ENCODE results near the gene IMP4.
A peak's percentile ranks its signal among the peaks of the same experiment; 100 is the strongest.

Gene IMP4

DNA sequence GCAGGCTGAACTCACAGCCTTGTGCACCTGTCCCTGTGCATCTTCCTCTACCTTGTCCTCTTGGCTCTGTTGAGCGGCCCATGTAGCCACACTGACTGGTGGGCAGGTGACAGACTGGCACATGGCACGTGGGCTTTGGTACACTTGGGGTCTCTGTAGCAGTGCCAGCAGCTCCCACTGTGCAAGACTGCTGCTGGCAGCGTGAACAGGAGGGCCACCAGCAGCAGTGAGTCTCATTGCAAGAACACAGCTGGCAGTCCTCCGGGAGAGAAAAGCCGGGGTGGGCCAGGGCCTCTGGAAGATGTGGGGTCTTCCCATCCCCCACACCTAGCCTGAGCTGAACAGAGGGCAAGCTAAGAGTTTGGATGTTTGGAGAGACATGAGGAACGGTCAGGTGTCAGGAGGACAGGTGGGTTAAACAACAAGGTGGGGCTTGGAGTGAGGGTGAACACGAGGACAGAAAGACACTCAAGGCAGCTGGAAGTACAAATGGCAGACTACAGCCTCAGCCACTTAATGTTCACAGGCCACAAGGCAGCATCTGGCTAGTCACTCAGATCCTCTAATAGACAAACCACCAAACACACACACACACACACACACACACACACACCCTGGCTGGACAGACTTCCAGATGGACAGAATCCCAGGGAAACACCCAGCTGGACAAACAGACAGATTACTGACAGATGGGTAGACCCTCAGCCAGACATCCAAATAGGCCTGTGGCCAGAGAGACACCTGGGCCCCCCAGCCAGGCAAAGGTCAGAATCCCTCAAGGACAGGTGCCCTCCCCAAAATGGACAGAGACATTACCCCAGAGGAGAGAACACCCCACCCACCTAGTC, 10.8 kb downstream of the IMP4 start:
- no peak for DNase-seq (ENCODE audit: low read depth, low spot score)

DNA sequence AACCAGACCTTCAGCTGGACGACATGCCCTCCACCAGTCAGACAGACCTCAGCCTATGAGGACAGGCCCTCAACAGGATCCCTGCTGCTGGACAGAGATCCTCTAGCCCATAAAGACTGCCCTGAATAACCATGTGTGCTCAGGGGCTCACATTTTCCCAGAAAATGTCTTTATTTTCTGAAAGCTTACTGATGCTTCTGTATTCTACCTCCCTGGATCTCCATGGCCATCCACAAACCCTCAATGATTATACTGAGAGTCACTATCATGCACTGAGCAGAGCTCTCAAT, 11.4 kb downstream of the IMP4 start:
- no peak overlapping the region for H3K4me3 ChIP-seq (ENCODE audit: low read length)
- DNase-seq (ENCODE audit: low read depth, low spot score) = no peak

More for the DNA sequence above, 10.8 kb downstream of the IMP4 start:
- no peak overlapping the region for H3K4me3 ChIP-seq (ENCODE audit: low read length)

DNA sequence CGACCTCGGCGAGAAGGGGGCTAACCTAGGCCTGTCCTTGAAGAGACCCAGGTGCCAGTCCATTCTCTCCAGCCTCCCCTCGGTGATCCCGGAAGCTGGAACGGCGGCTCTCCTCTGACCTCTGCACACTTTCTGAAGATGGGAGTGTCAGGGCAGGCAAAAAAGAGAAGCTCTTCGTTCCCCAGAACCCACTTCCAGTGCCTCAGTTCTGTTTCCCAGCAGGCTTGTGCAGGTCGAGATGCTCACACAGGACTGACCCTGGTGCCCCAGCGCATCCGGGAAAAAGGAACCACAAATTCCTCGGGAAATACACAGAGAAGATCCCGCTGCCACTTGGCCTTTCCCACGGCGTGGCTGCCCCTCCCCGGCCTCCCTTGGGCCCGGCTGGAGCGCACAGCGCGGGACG, 12.5 kb downstream of the IMP4 start:
- H3K4me3 ChIP-seq (ENCODE audit: low read length) = peak overlapping the region; percentile 55; the same call in 1 of the 2 replicates
- no peak for DNase-seq (ENCODE audit: low read depth, low spot score)

DNA sequence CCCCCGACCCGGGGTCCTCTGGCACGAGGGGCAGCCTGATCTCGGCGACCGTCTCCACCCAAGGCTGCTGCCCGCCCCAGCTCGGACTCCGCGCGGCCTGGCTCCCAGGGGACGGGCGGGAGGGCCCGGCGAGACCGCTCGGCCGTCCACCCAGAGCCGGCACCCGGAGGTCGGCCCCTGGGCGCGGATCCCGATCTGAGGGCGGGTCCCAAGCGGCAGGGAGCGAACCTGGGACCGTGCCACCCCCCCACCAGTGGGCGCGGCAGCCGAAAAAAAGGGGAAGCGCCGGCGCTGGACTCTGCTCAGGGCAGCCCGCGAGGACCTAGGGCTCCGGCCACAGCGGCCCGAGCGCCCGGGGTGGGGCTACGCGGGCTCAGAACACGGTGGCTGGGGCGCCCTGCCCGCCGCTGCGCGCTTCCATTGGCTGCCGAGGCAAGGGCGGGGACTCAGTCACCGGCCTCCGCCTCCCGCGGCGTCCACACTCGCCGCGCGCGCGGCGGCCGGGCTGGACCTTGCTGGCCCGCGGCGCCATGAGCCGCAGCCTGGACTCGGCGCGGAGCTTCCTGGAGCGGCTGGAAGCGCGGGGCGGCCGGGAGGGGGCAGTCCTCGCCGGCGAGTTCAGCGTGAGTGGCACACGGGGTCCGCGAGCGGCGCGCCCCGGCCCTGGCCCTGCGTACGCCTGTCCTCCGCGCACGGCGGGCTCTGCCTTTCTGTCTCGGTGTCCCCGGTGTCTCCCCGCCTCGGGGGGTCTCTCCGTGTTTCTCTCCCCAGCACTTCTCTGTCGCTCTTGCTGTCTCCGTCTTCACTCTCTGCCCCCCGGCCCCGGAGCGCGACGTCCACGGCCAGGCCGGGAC, 13.1 kb downstream of the IMP4 start, which contains the start of gene PTPN18:
Gene PTPN18 (plus strand): TSS at position 479 of the 854 bp plus-strand sequence. CDS start 52 bp downstream, at position 531.
- H3K4me3 ChIP-seq (ENCODE audit: low read length) = peak within 1 kb of the TSS; percentile 55
- no peak for DNase-seq (ENCODE audit: low read depth, low spot score)

DNA sequence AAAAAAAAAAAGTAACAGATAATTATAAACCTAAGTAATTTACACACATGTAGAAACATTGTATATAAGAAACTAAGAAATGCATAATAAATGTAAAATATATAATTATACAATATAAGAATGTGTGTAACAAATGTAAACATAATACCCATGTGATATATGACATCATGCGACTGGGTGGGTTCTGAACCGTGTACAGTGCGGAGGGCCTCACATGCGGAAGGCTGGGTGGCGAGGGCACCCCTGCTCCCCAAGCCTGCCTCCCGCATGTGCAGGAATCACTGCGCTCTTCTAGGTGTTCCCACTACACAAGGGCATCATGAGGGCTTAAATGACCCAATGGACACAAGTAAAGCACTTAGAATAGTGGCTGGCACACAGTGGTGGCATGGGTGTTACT, 15.2 kb downstream of the IMP4 start:
- DNase-seq (ENCODE audit: low read depth, low spot score) = no peak
- no peak overlapping the region for H3K4me3 ChIP-seq (ENCODE audit: low read length)

DNA sequence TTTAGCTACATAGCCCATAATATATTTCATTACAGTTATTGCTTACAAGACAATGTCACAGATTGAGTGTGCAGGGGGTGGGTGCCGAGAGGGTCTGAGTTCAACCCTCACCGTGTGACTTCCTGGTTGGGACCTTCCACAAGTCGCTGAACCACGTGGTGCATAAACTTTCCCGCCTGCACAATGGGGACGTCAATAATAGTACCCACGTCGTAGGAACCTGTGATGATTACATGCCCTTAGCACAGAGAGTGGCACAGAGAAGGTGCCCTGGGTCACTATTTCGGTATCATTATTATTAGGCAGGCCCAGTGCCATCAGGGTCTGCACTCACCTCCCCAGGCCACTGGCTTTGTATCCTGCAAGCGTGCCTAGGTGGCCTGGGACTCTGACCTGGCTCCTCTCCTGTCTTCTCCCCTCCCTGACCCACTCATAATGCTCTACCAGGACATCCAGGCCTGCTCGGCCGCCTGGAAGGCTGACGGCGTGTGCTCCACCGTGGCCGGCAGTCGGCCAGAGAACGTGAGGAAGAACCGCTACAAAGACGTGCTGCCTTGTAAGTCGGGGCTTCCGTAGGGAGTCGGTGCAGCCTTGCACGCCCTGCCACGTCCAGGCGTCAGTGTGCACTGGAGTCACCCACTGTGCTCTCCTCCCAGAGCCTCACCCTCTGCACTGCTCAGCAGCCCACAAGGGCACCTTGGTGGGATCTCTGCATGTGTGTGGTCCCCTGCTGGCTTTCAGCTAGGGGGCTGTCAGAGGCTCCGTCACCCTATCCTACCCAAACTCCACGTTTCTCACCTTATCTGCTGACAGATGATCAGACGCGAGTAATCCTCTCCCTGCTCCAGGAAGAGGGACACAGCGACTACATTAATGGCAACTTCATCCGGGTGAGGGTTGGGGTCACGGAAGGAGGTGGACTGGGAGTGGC, 16.0 kb downstream of the IMP4 start:
- H3K4me3 ChIP-seq (ENCODE audit: low read length) = no peak overlapping the region
- no peak for DNase-seq (ENCODE audit: low read depth, low spot score)

DNA sequence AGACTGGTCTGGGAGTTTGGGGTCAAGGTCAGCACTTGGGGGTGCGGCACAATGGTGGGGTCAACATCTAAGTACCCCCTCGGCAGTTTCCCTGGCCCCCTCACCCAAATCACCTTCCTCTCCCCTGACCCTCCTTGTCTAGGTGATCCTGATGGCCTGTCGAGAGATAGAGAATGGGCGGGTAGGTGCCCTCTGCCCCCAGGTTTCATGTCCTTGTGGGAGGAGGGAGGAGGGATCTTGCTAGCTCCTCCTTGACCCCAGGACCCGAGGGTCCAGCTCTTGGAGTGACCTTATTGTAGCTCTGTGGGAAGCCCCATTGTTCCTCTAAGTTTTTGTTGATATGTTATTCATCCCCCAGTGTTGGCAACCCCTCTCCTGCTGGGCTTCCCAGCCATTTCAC, 16.8 kb downstream of the IMP4 start:
- no peak for DNase-seq (ENCODE audit: low read depth, low spot score)
- no peak overlapping the region for H3K4me3 ChIP-seq (ENCODE audit: low read length)

DNA sequence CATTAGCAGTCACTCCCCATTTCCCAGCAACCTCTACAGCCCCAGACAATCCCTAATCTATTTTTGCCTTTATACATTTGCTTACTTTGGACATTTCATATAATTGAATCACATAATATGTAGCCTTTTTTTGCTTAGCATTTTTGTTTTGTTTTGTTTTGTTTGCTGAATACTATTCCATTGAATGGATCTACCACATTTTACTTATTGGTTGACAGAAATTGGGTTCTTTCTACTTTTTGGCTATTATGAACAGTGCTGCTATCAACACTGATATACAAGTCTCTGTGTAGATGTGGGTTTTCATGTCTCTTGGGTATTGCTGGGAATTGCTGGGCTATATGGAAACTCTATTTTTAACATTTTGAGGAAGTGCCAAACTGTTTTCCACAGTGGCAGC, 20.8 kb downstream of the IMP4 start:
- H3K4me3 ChIP-seq (ENCODE audit: low read length) = no peak overlapping the region

DNA sequence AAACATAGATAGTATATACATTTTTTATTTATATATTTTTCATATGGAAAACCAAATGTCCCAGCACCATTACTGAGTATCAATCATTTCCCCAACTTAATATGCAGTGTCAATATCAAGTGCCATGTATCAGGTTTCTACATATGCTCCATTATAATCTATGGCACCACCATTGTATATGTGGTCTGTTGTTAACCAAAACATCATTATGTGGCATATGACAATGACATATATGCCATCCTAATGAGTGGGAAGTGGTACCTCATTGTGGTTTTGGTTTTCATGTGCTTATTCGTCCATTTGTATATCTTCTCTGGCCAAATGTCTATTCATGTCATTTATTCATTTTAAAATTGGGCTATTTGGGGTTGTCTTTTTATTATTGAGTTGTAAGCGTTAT, 22.4 kb downstream of the IMP4 start:
- no peak for DNase-seq (ENCODE audit: low read depth, low spot score)
- H3K4me3 ChIP-seq (ENCODE audit: low read length) = no peak overlapping the region

More for the DNA sequence above, 20.8 kb downstream of the IMP4 start:
- DNase-seq (ENCODE audit: low read depth, low spot score) = no peak

DNA sequence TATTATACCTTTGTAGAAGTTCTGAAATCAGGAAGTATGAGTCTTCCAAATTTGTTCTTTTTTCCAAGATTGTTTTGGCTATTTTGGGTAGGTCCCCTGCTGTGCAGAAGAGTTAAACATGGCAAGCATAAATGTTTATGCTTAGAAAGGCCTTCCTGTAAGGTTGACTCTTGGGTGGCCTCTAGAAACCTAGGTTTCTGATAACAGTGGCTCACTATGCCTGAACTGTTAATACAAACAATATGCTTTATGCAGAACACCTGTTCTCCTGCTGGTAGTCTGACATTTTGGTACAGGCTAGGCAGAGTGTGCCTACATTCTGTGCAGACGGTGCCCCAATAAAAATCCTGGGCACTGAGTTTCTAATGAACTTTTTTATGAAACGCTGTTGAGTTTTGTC, 23.3 kb downstream of the IMP4 start:
- DNase-seq (ENCODE audit: low read depth, low spot score) = no peak
- no peak overlapping the region for H3K4me3 ChIP-seq (ENCODE audit: low read length)

DNA sequence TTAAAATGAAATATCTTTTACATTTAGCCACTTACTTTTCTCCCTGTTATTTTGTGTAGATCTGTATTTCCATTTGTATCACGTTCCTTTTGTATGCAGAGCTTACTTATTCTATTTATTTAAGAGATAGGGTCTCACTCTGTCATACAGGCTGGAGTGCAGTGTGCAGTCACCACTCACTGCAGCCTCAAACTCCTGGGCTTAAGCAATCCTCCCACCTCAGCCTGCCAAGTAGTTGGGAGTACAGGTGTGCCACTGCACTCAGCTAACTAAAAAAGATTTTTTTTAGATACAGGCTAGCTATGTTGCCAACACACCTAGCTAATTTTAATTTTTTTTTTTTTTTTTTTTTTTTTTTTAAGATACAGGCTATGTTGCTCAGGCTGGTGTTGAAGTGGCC, 24.0 kb downstream of the IMP4 start:
- no peak overlapping the region for H3K4me3 ChIP-seq (ENCODE audit: low read length)
- no peak for DNase-seq (ENCODE audit: low read depth, low spot score)

DNA sequence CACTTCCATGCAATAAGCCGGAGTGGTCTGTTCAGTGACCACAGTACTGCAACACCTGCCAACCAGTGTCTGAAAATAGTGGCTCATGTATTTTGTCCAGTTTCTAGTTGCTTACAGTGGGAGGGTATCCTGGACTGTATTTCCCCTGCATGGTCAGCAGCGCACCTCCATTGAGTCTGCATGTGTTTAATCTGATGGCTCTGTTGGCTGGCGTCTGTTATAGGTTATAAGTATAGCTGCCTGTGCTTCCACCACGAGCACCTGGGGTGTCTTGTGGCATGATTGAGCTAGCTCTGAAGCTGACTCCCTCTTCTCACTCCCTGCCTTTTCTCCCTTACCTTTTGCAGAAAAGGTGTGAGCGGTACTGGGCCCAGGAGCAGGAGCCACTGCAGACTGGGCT, 26.1 kb downstream of the IMP4 start:
- no peak for DNase-seq (ENCODE audit: low read depth, low spot score)
- no peak overlapping the region for H3K4me3 ChIP-seq (ENCODE audit: low read length)

DNA sequence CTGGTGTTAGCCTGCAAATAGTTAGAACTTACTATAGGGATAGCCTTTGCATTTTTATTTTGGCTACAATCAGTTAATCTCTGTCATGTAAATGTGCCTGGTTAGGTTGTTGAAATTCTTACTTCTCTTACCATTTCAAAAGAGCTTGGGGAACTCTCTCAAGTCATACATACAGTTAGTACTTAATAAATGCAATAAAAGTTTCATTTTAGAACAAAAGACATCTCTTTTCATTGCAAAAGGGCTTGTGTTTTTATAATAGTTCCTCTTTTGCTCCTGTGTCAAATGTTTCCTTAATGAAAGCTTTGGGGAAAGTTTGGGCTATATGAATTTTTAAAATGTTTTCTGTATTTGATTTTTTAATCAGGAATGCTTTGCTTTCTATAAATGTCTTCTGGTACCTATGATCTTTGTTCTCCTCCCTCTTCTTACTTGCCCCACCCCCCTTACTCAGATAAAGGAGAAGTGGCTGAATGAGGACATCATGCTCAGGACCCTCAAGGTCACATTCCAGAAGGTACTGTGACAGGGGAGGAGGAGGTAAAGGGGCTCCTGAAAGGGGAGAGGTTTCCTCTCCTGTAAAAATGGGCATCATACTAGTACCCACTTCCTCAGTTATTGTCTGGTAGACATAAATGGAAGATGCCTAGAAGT, 26.7 kb downstream of the IMP4 start:
- no peak overlapping the region for H3K4me3 ChIP-seq (ENCODE audit: low read length)
- DNase-seq (ENCODE audit: low read depth, low spot score) = no peak

DNA sequence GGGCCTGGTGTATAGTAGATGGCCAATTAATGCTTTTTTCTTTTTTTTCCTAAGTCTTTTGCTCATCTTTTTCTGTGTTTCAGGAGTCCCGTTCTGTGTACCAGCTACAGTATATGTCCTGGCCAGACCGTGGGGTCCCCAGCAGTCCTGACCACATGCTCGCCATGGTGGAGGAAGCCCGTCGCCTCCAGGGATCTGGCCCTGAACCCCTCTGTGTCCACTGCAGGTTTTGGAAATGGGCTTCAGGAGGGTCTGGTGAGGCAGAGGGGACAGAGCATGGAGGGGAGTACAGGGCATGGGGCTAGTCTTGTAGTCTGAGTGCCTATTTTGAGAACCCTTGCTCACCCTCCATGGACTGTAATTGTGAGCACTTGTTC, 27.3 kb downstream of the IMP4 start:
- H3K4me3 ChIP-seq (ENCODE audit: low read length) = no peak overlapping the region
- no peak for DNase-seq (ENCODE audit: low read depth, low spot score)

DNA sequence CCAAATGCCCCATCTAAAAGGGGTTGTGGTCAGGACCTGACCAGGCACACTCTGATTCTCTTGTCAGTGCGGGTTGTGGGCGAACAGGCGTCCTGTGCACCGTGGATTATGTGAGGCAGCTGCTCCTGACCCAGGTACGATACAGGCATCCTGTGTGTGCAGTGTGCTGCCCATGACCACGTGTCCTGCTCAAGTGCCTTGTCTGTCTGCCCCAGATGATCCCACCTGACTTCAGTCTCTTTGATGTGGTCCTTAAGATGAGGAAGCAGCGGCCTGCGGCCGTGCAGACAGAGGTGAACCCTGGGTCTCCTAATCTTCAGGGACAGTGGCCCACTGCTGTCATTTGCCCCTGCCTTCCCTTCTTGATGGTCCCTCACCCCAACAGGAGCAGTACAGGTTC, 27.8 kb downstream of the IMP4 start:
- no peak overlapping the region for H3K4me3 ChIP-seq (ENCODE audit: low read length)
- DNase-seq (ENCODE audit: low read depth, low spot score) = peak; percentile 85

DNA sequence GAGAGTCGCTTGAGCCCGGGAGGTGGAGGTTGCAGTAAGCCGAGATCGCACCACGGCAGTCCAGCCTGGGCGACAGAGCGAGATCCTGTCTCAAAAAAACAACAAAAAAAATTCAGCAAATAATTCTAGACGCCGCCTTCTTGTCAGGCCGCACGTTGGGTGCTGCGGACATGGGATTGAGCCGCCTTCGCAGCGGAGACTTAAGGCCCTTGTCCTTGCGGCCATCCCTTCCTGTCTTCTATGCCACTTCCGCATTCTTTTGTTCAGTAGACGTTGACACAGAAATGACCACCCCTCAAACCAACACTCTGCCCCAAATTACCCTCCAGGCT, 29.0 kb downstream of the IMP4 start:
- peak overlapping the region; percentile 61 for H3K4me3 ChIP-seq (ENCODE audit: low read length)
- DNase-seq (ENCODE audit: low read depth, low spot score) = no peak

DNA sequence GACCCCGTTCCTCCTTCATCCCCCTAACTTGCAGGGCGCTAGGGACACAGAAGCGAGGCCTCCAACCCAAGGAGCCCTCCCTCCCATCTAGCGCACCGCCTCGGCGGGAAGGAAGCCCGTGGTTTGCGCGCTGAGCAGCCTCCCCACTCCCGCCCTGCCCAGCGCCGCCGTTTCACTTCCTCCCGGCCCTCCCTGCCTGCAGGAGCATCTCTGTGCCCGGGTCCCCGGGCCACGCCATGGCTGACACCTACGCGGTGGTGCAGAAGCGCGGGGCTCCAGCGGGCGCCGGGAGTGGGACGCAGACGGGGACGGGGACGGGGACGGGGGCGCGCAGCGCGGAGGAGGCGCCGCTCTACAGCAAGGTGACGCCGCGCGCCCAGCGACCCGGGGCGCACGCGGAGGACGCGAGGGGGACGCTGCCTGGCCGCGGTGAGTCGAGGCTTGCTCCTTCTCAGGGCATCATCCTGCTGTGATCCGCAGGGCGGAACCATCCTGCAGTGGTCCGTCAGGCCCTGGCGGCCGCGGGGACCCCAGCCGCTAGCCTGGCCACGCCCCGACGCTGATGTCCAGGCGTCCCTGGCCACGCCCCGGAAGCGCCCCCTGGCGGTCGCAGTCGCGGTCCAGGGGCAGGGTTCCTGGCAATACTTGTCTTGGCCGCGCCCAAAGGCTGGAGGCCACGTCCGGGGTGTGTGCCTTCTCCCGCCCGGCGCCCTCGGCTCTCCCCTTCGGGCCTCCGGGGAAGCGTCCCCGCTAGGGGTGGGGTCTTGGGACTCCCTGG, 29.5 kb downstream of the IMP4 start:
- peak overlapping the region; percentile 61 for H3K4me3 ChIP-seq (ENCODE audit: low read length)
- DNase-seq (ENCODE audit: low read depth, low spot score) = peak; percentile 52

Measured in Jurkat, Clone E6-1 (cell line).